HCEC 1CT (cell line): ENCODE results near the gene SLC25A10.
"Not testable (repeated sequence)": the region's sequence is repeated elsewhere in the genome, so short reads cannot be mapped to it uniquely, and the experiment has no call there.

ENCODE experiments used
- DNase-seq: peaks from one replicate; pipeline ENCODE4 v3.0.0-alpha.2; 2017

SLC25A10 gene

GRCh38 chr17:81722184-81723120 lies 10.4 kb downstream of the SLC25A10 start:
- peak; percentile 33 for DNase-seq

GRCh38 chr17:81723651-81724209 lies 11.6 kb downstream of the SLC25A10 start:
- no peak for DNase-seq

GRCh38 chr17:81725439-81725838 lies 13.4 kb downstream of the SLC25A10 start:
- DNase-seq, result no peak

GRCh38 chr17:81726004-81726403 lies 13.9 kb downstream of the SLC25A10 start:
- no peak for DNase-seq

GRCh38 chr17:81727324-81728031 lies 15.4 kb downstream of the SLC25A10 start:
- DNase-seq, result no peak

GRCh38 chr17:81733507-81734404 lies 21.7 kb downstream of the SLC25A10 start:
- DNase-seq, result peak; percentile 61

- no peak for DNase-seq
Measured at GRCh38 chr17:81734405-81735263, 22.6 kb downstream of the SLC25A10 start.

- peak; percentile 32 for DNase-seq
Measured at GRCh38 chr17:81735264-81736102, 23.4 kb downstream of the SLC25A10 start.

GRCh38 chr17:81737947-81738800 lies 26.1 kb downstream of the SLC25A10 start:
- DNase-seq, result no peak

DNA sequence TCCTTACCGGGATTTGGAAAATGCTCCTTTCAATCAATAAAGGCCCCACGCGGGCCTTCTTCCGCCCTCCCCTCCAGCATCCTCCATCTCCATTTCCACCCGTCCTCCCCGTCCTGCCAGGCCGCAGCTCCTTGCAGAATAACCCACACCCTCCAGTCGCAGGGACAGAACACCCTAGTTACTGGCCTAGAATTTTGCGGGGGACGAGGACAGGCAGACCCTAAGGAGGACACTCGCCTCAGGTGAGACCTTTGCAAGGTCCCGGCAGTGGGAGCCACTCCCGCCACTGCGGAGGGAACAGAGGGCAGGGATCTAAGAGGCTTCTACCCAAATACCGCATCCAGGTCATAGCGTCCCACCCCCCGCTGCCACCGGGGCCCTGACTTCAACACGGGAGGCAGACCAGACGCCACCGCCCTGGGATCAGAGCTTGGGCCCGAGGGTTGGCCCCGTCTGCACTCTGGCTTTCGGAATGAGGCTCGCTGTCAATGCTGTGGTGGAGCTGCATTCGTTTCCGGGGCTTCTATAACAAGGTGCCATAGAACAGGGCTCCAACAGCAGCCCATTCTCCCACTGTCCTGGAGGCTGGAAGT lies 26.8 kb downstream of the SLC25A10 start:
- DNase-seq, result no peak

DNA sequence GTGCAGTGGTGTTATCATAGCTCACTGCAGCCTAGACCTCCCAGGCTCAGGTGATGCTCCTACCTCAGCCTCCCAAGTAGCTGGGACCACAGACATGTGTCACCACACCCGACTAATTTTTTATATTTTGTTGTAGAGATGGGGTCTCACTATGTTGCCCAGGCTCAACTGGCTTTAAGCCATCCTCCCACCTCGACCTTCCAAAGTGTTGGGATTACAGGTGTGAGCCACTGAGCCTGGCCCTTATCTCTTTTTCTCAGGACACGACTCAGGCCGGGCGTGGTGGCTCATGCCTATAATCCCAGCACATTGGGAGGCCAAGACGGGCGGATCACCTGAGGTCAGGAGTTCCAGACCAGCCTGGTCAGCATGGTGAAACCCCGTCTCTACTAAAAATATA lies 27.5 kb downstream of the SLC25A10 start:
- not testable (repeated sequence) for DNase-seq

DNA sequence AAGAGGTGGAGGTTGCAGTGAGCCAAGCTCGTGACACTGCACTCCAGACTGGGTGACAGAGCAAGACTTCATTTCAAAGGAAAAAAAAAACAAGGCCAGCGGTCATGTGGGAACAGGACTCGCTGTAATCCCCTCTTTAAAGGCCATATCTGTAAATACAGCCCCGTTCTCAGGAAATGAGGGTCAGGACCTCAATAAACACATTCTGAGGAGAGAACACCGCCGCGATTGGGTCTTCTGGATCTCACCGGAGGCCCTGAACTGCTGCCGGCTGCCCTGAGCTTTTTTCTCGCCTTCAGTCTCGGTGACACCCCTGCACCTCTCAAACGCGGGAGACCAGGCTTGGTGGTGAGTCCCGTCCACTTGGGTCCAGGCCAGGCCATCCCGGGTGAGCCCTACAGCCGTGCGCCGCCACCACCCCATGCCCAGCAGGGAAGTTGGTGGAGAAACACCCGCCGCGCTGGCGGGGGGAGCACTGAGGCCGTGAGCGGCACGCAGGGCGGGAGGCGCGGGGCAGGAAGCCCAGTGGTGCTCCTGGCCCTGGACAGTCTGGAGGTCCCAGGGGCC lies 28.4 kb downstream of the SLC25A10 start:
- DNase-seq, result no peak

DNA sequence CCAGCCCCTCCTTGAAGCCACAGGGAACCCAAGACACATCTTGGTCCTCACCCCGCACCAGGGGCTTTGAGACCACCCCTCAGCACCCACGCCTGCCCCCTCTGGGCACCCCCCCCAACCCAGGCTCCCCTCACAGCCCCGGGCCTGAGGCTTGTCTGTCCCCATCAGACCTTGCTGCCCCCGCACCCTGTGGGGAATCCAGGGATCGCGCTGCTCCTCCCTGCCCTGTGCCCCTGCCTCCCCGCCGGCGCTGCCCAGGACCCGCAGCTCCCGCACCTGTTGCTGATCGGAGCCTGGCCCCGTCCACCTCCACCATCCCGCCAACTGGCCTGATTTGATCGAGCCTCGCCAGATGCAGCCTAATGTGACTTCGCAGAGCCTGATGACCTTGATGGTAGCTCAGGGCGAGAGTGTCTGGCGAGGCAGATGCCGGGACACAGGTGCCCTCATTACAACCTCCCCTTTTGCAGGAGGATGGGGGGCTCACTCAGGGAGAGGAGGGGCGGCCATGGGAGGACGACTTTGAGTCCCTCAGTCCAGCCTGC lies 29.0 kb downstream of the SLC25A10 start:
- no peak for DNase-seq

DNA sequence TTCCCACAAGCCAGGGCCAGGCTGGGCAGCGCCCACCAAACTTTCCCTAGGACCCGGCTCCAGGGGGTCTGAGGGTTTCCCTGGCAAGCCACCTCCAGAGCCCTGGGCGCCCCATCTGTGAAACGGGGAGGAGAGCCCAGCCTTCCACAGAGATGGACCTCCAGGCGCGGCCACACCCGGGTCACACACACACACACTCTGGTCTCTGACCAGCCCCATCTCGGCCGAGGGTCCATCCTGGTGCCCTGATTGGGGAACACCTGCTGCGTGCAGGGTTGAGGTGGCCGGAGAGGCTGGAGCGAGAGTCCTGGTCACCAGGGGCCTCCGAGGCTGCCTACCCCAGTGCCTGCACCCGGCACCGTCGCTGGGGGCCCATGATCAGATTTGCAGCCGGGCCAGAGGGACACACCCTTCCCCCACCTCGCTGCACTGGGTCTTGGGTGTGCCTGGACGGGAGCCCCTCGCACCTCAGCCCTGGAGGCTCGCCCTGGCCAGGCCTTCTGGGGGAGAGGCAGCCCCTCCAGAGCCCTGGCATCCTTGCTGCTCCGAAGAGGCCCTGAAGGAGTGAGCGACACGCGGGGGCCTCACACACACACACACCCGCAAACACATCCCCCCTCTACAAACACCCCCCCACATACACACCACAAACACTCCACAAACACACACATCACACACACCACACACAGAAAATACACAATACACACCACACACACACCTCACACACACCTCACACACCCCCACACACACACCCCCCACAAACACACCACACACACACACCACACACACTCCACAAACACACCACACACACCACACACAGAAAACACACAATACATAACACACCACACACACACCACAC lies 29.7 kb downstream of the SLC25A10 start:
- no peak for DNase-seq
